ENCODE data around the gene TSBP1.
"Not testable (repeated sequence)": the region's sequence is repeated elsewhere in the genome, so short reads cannot be mapped to it uniquely, and the experiment has no call there.

The TSBP1 gene

GRCh38 chr6:32375739-32376529, 4.2 kb upstream of the TSBP1 start:
- DNase-seq (ENCODE audit: low spot score): no peak

- DNase-seq (ENCODE audit: low spot score): no peak
These were observed 474 bp downstream of the TSBP1 start for GRCh38 chr6:32371229-32371628.

- no peak for DNase-seq (ENCODE audit: low spot score)
These were observed 1.2 kb downstream of the TSBP1 start for GRCh38 chr6:32370505-32370904.

- no peak for DNase-seq (ENCODE audit: low spot score)
These were observed 2.0 kb downstream of the TSBP1 start for GRCh38 chr6:32369660-32370059.

DNA sequence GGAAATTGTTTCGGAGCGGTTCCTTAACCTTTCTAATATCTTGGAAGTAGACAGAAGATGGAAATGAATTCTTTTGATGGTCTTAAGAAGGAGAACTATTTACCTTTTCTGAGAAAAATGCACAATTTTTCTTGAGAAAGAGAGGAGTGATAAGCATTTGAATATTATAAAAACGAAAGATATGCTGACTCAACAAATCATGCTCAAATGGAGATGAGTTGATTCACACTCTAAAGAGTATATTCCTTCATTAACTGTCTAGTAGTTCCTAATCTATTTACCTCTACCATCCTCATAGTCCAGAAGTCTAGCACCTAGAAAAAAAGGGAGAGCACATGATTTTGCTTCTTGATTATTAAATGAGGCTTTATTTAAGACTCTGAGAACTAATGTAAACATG, 4.1 kb downstream of the TSBP1 start:
- DNase-seq (ENCODE audit: low spot score): no peak

GRCh38 chr6:32359225-32359624, 12.5 kb downstream of the TSBP1 start:
- DNase-seq (ENCODE audit: low spot score): not testable (repeated sequence)

DNA sequence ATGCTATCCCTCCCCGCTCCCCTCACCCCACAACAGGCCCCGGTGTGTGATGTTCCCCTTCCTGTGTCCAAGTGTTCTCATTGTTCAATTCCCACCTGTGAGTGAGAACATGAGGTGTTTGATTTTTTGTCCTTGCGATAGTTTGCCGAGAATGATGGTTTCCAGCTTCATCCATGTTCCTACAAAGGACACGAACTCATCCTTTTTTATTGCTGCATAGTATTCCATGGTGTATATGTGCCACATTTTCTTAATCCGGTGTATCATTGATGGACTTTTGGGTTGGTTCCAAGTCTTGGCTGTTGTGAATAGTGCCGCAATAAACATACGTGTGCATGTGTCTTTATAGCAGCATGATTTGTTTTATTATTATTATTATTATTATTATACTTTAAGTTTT, 13.2 kb downstream of the TSBP1 start:
- DNase-seq (ENCODE audit: low spot score): not testable (repeated sequence)

DNA sequence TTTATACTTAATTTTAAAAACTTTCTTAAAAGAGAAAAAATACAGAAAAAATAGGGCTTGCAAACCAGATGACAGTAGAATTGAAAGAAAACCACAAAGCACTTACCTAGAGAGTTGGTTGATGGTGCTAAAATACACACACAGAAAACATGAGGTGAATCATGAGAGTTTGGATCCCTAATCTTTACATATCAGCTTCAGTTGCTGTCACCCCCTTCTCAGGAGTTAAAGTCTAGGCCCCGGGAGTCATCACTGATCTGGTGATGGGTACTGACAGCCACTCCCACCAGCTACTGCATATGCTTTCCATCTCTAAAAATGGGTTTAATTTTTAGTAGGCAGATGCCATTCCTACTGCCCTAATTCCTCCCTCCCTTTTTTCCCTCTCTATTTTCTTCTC, 16.7 kb downstream of the TSBP1 start:
- no peak for DNase-seq (ENCODE audit: low spot score)

DNA sequence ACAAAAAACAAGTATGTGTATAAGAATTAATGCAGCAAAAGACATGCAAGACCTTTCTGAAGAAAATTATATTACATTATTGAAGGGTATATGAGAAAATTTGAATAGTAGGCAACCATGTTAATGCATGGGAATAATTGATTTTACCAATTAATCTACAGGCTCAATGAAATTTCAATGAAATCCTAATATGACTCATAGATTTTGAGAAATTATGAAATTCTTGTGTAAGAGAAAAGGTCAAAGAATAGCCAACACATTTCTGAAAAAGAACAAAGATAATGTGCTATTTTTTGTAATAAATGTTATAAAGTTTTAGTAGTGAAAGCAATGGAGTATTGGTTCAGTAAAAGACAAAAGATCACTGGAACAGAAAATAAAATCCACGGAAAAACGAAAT, 18.4 kb downstream of the TSBP1 start:
- no peak for DNase-seq (ENCODE audit: low spot score)

- DNase-seq (ENCODE audit: low spot score): no peak
These were observed 31.5 kb downstream of the TSBP1 start for GRCh38 chr6:32340242-32340641.

DNA sequence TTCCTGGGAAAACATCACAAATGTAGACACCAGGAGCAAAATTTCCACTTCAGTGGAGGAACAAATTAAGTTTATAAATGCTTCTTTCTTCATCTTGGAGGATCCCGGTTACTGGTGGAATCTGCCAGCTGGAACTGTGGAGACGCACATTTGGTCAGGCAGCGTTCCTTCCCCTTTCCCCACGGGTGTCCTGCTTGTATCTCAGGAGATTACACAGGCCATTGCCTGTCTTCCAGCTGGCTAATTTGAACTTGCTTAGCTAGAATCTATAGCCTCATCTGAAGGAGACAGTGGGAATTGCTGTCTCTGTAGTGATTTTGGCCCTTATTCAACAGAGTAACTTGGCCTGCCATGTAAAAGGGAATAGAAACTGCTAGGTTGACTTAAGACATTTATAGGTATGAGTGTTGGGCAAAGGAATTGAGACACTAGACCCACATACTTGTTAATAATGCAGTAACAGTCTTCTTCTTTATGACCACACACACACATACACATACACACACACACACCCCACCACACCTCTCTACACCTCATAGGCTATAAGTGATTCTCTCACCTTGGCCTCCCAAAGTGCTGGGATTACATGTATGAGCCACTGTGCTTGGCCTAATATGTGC, 34.4 kb downstream of the TSBP1 start:
- DNase-seq (ENCODE audit: low spot score): no peak

DNA sequence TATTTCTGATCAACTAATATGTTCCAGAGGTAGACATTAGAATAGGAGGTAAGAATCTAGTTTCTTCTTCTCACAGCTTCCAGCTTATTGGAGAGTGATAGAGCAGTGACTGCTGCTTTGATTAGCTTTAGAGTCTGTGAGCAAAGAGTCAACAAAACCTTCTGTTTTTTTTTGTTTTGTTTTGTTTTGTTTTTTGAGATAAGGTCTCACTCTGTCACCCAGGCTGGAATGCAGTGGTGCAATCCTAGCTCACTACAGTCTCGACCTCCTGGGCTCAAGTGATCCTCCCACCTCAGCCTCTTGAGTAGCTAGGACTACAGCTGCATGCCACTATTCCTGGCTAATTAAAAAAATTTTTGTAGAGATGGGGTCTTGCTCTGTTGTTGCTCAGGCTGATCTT, 39.3 kb downstream of the TSBP1 start:
- no peak for DNase-seq (ENCODE audit: low spot score)

GRCh38 chr6:32329141-32329540, 42.6 kb downstream of the TSBP1 start:
- no peak for DNase-seq (ENCODE audit: low spot score)

GRCh38 chr6:32327103-32327502, 44.6 kb downstream of the TSBP1 start:
- no peak for DNase-seq (ENCODE audit: low spot score)

- DNase-seq (ENCODE audit: low spot score): no peak
These were observed 53.2 kb downstream of the TSBP1 start for GRCh38 chr6:32318501-32318900.

GRCh38 chr6:32317541-32317940, 54.2 kb downstream of the TSBP1 start:
- DNase-seq (ENCODE audit: low spot score): no peak

GRCh38 chr6:32313964-32314363, 57.7 kb downstream of the TSBP1 start:
- DNase-seq (ENCODE audit: low spot score): no peak

GRCh38 chr6:32298632-32299336, 72.9 kb downstream of the TSBP1 start:
- no peak for DNase-seq (ENCODE audit: low spot score)

- DNase-seq (ENCODE audit: low spot score): not testable (repeated sequence)
These were observed 76.7 kb downstream of the TSBP1 start for GRCh38 chr6:32294980-32295379.

GRCh38 chr6:32294566-32294965, 77.1 kb downstream of the TSBP1 start:
- DNase-seq (ENCODE audit: low spot score): no peak

GRCh38 chr6:32293695-32294094, 78.0 kb downstream of the TSBP1 start:
- no peak for DNase-seq (ENCODE audit: low spot score)

GRCh38 chr6:32291543-32291942, 80.2 kb downstream of the TSBP1 start:
- DNase-seq (ENCODE audit: low spot score): no peak

GRCh38 chr6:32290886-32291450, 80.7 kb downstream of the TSBP1 start:
- no peak for DNase-seq (ENCODE audit: low spot score)

All from D341Med (cell line).